ENCODE measurements around the gene COL7A1.
"Not testable (repeated sequence)": the region's sequence is repeated elsewhere in the genome, so short reads cannot be mapped to it uniquely, and the experiment has no call there.

GRCh38 chr3:48551651-48552050, 43.5 kb downstream of the COL7A1 start:
- TF ChIP-seq, protein P1, sequence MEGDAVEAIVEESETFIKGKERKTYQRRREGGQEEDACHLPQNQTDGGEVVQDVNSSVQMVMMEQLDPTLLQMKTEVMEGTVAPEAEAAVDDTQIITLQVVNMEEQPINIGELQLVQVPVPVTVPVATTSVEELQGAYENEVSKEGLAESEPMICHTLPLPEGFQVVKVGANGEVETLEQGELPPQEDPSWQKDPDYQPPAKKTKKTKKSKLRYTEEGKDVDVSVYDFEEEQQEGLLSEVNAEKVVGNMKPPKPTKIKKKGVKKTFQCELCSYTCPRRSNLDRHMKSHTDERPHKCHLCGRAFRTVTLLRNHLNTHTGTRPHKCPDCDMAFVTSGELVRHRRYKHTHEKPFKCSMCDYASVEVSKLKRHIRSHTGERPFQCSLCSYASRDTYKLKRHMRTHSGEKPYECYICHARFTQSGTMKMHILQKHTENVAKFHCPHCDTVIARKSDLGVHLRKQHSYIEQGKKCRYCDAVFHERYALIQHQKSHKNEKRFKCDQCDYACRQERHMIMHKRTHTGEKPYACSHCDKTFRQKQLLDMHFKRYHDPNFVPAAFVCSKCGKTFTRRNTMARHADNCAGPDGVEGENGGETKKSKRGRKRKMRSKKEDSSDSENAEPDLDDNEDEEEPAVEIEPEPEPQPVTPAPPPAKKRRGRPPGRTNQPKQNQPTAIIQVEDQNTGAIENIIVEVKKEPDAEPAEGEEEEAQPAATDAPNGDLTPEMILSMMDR (conservative IDR thresholded peaks at IDR 0.05; ENCODE audit: low read length), result not testable (repeated sequence)
- not testable (repeated sequence) for TF ChIP-seq EZH2phosphoT487 (IDR thresholded peaks at IDR 0.05; ENCODE audit: borderline replicate concordance, low read depth, low read length)
